ENCODE results near the gene EIF4E2. TPM values are rescaled to one million over a fixed set of nuclear protein-coding genes. Genes with fewer than 3 reads are reported as not detected.
"Not testable (repeated sequence)": the region's sequence is repeated elsewhere in the genome, so short reads cannot be mapped to it uniquely, and the experiment has no call there.

Gene EIF4E2
- total and polyA plus RNA-seq, 3 donors from 2014 or later = 56.3 to 93.5 (median 67.5) TPM

- Histone ChIP-seq H3K27me3 (no peaks in the 10 kb centered on the region), H3K4me1 (peaks cover 8% of the 10 kb centered on the region), H3K36me3 (ENCODE audit: low read depth, missing control alignments) (no peaks in the 10 kb centered on the region), H3K4me3 (no peak overlapping the region), H3K27ac (no peak overlapping the region), H3K9me3 (no peaks in the 10 kb centered on the region)
- 74 to 88% methylated on average over 8 to 11 of the region's 11 CpGs for WGBS, 2 donors
- intact Hi-C loops (cut with DNase I; ENCODE audit: low total_unique reads) = no loop called here
- DNase-seq = no peak
- TF ChIP-seq CTCF (IDR thresholded peaks at IDR 0.05) (no peak), POLR2A (IDR thresholded peaks at IDR 0.05) (no peak)
Measured at GRCh38 chr2:232528746-232529460, 21.6 kb upstream of the EIF4E2 start.

DNA sequence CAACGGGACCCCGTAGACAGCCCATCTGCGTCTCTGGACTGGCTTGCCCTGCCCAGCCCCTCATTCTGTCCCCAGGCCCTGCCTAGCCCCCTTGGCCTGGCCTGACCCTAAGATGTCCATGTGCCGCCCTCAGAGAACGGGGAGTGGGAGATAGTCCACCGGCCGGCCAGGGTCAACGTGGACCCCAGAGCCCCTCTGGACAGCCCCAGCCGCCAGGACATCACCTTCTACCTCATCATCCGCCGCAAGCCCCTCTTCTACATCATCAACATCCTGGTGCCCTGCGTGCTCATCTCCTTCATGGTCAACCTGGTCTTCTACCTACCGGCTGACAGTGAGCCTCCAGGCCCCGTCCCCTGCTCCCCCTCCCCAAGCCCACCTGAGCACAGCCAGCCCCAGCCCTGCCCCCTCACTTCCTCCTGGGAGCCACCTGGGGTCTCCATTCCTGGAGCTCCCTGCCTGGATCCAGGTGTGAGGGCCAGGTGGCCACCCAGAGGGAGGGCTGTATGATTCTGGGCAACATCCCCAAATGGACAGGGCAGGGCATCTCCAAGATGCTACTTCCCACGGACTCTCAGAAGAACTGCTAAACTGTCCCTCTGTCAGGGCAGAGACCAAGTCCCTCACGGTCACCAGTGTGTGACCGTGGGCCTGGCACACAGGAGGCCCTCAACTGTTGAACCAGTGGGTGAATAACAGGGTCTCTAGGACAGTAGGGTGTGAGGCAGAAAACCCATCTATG is 20.5 kb upstream of the EIF4E2 start:
- H3K9me3 ChIP-seq = no peaks in the 10 kb centered on the region
- no peak for DNase-seq
- WGBS, 2 donors = 89 to 91% methylated on average over 16 to 17 of the region's 17 CpGs
- no peaks in the 10 kb centered on the region for H3K27me3 ChIP-seq
- peaks cover 4% of the 10 kb centered on the region for H3K4me1 ChIP-seq
- no peak overlapping the region for H3K4me3 ChIP-seq
- H3K27ac ChIP-seq = no peak overlapping the region
- no peak for TF ChIP-seq POLR2A (IDR thresholded peaks at IDR 0.05)
- intact Hi-C loops (cut with DNase I; ENCODE audit: low total_unique reads) = no loop called here
- no peaks in the 10 kb centered on the region for H3K36me3 ChIP-seq (ENCODE audit: low read depth, missing control alignments)

- no peak for DNase-seq
- TF ChIP-seq CTCF (IDR thresholded peaks at IDR 0.05) = no peak
- no peak for TF ChIP-seq POLR2A (IDR thresholded peaks at IDR 0.05)
- H3K9me3 ChIP-seq = no peaks in the 10 kb centered on the region
- 73 to 80% methylated on average over 9 of the region's 9 CpGs for WGBS, 2 donors
- H3K27me3 ChIP-seq = no peaks in the 10 kb centered on the region
- intact Hi-C loops (cut with DNase I; ENCODE audit: low total_unique reads) = no loop called here
- H3K36me3 ChIP-seq (ENCODE audit: low read depth, missing control alignments) = no peaks in the 10 kb centered on the region
- H3K4me3 ChIP-seq = no peak overlapping the region
- no peaks in the 10 kb centered on the region for H3K4me1 ChIP-seq
- H3K27ac ChIP-seq = no peak overlapping the region
Measured at GRCh38 chr2:232530626-232531260, 19.7 kb upstream of the EIF4E2 start.

- no peaks in the 10 kb centered on the region for H3K9me3 ChIP-seq
- no peak overlapping the region for H3K4me3 ChIP-seq
- WGBS, 2 donors = 55 to 70% methylated on average over 9 of the region's 9 CpGs
- intact Hi-C loops (cut with DNase I; ENCODE audit: low total_unique reads) = no loop called here
- no peak for TF ChIP-seq POLR2A (IDR thresholded peaks at IDR 0.05)
- TF ChIP-seq CTCF (IDR thresholded peaks at IDR 0.05) = no peak
- H3K27me3 ChIP-seq = no peaks in the 10 kb centered on the region
- H3K4me1 ChIP-seq = no peaks in the 10 kb centered on the region
- H3K36me3 ChIP-seq (ENCODE audit: low read depth, missing control alignments) = no peaks in the 10 kb centered on the region
- no peak overlapping the region for H3K27ac ChIP-seq
- no peak for DNase-seq
Measured at GRCh38 chr2:232532419-232532818, 18.1 kb upstream of the EIF4E2 start.

DNA sequence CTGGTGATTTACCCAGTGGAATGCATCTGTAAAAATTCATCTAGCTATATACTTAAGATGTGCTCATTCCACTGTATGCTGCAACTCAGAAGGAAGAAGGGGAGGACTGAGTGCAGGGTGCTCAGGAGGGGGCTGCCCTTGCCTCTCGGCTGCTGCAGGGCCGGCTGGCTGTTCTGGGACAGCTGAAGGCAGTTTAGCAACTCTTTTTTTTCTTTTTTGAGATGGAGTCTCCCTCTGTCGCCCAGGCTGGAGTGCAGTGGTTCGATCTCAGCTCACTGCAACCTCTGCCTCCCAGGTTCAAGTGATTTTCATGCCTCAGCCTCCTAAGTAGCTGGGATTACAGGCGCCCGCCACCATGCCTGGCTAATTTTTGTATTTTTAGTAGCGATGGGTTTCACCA is 17.7 kb upstream of the EIF4E2 start:
- H3K4me3 ChIP-seq; H3K4me1 ChIP-seq; H3K9me3 ChIP-seq; DNase-seq; H3K36me3 ChIP-seq (ENCODE audit: low read depth, missing control alignments); H3K27ac ChIP-seq; H3K27me3 ChIP-seq; intact Hi-C loops (cut with DNase I; ENCODE audit: low total_unique reads): not testable (repeated sequence)
- 93 to 97% methylated on average over 7 of the region's 7 CpGs for WGBS, 2 donors
